CD4-positive, alpha-beta T cell treated with Interleukin-17A for 1 hour (primary cell): ENCODE results near the gene PINLYP.

Experiments
- DNase-seq: peaks from one replicate; pipeline ENCODE4 v3.0.0-alpha.2; 2020

The PINLYP gene

DNA sequence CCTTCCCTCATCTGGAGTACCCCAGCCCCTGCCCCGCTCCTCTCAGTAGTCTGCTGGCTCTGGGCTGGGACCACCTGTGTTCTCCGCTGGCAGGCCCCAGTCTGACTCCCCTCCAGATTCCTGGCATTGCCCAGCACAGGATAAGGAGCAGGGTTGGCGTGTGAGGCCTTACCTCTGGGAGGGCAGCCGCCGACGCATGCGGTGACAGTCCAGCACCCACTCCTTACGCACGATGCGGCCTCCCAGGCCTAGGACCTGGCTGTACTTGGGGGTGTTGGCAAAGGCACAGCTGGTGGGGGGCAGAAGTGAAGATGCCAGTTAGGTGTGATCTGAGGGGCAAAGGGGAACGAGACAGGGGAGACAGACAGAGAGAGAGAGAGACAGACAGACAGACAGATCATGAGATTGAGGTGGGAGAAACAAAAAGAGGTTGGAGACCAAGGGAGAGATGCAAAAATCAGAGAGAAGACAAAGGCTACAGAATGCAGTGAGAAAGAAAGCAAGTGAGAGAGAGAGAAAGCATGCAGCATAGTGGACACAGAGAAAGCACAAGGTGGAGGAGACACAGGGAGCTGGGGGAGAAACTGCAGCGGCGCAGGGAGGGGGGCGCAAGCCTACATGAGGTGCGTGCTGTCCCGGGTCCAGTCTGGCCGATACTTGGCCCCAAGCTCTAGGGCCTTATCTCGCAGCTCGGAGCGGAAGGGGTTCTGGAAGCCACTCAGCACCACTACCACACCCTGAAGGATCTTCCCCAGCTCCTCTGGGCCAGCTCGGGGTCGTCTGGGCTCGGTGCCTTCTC lies 24.0 kb upstream of the PINLYP start:
- DNase-seq = no peak

DNA sequence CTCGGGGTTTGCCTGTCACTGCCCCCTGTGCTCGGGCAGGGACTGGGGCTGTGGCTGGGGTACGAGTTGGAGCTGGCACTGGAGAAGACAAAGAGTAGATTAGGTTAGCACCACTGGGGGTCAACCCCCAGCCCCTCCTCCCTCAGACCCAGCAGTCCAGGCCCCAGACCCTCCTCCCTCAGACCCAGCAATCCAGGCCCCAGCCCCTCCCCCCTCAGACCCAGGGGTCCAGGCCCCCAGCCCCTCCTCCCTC lies 23.5 kb upstream of the PINLYP start:
- no peak for DNase-seq

DNA sequence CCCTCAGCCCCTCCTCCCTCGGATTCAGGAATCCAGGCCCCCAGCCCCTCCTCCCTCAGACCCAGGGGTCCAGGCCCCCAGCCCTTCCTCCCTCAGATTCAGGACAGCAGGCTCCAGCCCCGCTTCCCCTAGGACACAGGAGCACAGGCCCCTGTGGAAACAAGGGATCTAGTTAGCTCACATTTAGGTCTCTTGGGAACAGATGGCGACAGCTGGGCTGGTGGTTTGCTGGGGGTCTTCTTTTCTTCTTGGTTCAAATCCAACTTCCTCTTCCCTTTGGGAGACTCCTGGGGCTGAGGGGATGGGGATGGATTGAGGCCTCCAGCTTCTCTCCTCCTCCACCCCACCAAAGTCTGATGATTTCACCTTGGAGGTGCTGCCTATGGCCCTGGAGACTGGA lies 23.0 kb upstream of the PINLYP start:
- DNase-seq = no peak

DNA sequence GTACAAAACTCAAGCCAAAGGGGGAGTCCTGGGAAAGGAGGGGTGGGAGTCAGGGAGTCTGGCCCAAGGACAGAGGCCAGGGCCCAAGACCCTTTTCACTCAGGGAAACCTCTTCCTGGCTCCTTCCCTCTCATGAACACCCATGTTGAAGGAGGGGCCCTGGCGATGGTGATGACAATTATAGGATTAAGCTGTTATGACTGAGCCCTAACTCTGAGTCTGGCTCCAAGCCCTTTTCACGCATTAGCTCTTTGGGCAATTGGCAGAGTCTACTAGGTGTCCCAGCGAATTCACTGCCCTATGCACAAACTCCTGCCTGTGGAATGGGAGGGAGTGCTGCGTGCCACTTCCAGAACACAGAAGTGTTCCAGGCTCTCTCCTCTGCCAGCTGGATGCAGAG lies 21.9 kb upstream of the PINLYP start:
- no peak for DNase-seq

DNA sequence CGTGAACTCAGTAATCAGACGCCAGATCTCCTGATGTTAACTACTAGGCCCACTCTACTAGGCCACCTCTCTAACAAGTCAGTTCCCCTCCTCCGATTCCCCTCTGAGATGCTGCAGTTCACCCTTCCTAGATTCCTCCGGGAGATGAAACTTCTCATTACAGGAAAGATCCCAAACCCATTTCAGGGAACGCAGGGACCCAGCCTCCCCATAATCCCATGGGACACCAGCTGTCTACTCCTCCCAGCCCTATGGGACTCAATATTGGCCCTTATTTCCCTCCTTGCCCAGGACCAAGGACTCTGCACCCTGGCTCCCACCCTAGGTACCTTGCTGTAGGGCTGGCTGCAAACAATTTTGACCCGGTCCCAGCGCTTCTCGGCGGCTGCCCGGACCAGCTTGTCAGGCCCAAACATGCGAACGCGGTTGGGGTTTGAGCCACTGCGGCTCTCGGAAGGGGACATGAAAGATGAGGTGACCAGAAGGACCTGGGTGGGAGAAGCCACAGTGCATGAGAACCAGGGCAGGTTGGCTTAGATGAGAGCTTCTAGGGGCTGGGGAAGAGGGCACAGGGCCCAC lies 21.2 kb upstream of the PINLYP start:
- DNase-seq = no peak

DNA sequence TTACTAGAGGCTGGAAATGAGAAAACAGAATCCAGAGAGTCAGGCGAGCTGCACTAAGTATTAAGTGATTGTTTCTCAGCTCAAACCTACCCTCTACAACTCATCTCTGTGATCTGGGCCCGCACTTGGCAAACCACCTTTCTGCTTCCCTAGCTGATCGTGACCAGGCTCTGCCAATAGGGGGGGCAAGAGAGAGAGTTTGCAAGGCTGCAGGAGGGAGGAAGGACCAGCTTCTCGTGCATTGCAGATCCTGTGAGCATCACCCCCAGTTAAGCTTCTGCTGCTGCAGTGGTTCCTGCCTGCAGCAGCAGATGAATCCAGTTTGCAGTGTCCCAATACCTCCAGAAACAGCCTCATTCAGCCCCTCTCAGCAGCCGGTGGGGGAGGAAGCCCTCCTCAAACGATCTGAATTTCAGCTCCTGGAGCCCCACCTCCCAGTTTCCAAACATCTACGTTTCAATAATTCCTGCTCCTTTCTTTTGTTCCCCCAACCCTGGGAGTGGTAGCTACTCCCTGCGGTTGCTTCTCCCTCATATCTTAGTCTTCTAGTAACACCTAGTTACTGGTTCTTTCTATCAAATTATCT lies 20.3 kb upstream of the PINLYP start:
- peak; percentile 90 for DNase-seq

DNA sequence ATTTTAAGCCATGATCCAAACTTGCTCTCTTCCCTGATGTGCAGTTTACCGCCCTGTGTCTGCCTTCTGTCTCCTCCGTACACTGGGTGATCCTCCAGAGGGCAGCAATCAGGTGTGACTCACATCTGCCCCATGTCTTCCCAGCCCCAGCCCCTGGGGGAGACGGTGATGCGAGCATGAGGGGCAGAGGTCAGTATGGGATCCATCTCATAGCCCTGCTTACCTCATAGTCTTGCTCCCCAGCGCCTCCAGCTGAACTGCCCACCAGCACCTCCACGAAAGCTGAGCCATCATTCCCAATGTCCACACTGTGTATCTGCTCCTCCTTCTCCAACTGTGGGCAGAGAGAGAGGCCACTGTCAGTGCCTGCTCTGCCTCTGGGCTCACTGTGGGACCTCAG lies 14.9 kb upstream of the PINLYP start:
- no peak for DNase-seq

DNA sequence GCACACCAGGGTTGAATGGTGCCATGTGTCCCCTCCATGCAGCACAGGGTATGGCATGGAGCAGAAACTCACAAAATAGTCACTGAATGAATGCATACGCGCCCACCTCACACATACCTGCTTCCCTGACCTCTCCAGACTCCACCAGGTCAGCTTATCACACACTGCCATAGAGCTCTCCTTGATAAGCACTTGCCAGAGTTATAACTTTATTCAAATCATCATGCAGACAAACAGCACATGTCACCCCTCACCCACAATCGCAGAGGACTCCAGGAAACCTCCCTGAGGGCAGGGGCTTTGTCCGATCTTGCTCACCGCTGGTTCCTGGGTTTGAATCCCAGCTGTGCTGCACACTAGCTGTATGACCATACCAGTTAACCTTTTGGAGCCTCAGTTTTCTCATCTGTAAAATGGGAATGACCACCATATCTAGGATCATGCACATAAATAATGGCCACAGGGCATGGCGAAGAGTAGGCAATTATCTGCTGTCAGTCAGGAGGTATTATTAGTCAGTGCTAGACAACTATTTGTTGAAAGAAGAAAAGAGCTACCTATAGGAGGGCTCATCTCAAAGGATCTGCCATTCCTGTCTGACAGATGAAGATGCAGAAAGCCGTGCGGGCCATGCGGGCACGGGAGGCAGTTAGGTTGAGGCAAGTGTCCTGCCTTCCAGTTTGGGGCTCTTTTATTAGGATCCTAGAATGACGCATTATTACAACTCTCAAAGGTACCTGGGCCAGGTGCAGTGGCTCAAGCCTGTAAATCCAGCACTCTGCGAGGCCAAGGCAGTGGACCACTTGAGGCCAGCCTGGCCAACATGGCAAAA lies 14.2 kb upstream of the PINLYP start:
- DNase-seq = no peak

DNA sequence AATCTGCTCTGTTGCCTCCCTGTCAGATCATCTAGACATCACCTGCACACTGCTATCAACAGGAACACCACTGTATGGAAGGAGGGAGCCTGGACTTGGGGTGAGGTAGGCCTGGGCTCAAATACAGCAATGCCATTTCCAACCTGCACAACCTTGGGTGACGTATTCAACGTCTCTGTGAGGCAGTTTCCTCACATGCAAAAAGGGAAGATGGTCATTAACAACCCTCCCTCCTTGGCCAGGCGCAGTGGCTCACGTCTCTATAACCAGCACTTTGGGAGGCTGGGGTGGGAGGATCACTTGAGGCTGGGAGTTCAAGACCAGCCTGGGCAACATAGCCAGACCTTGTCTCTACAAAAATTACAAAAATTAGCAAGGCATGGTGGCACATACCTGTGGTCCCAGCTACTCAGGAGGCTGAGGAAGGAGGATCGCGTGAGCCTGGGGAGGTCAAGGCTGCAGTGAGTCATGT lies 13.3 kb upstream of the PINLYP start:
- DNase-seq = no peak

DNA sequence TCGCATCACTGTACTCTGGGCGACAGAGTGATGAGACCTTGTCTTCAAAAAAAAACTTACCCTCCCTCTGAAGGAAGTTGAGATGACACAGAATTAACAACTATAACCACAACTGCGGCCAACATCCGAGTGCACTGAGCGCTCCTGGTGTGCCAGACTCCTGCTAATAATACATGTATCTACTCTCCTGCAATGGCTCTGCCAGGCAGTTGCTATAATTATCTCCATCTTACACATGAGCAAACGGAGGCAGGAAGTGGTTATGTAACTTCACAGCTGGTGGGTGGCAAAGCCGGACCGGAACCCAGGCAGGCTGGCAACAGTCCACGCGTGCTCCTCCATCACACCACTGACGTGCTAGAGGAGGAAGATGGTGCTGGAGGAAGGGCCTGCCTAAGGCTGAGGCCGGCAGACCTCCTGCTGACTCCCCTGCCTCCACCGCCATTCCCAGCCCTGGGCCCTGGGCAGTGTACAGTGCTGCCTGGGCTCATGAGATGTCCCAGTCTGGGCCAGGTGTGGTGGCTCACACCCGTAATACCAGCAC lies 12.8 kb upstream of the PINLYP start:
- DNase-seq = peak; percentile 94

DNA sequence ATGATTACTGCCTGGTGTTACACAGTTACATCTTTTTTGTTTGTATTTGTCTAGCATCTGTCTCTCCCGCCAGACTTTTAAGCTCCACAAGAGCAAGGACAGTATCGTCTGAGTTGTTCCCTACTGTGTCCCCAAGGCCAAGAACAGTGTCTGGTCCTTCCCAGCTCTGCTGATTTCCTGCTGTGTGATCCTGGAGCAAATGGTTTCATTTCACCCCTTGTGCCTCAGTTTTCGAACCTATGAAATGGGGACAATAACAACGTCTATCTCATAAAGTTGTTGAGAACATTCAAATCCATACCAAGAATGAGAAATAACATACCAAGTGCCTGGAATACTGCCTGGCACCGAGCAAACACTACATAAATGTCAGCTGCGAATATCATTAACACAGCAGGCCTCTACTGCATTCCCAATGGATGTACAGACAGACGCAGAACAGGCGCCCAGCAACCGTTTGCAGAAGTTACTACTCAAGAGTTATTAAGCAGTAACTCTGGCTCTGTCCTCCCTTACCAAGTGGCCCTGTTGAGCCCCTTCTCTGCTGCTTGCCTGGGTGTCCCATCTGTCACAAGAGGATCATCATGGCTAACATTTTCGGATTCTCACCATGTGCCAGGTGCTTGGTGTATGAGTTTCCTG lies 11.7 kb upstream of the PINLYP start:
- no peak for DNase-seq

DNA sequence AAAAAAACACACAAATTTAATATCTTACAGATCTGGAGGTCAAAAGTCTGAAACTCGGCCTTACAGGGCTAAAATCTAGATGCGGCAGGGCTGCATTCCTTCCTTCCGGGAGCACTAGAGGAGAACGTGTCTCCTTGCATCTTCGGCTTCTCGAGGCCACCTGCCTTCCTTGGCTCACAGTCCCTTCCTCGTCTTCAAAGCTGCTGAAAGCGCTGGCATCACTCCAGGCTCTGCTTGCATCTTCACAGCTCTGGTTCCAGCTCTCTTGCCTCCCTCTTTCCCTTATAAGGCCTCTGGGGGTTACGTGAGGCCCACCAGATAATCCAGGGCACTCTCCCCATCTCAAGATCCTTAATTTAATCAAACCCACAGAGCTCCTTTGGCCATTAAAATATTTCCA lies 10.8 kb upstream of the PINLYP start:
- DNase-seq = no peak

DNA sequence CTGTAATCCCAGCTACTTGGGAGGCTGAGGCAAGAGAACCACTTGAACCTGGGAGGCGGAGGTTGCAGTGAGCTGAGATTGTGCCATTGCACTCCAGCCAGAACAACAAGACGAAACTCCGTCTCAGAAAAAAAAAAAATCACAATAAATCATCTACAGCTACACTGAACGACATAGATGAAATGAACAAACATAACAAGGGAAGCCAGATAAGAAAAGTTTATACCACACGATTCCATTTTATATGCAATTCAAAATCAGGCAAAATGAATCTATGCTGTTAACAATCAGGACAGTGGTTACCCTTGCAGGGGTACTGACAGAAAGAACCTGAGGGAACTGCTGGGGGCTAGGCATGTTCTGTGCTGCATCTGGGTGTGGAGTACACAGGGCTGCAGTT lies 5.9 kb upstream of the PINLYP start:
- DNase-seq = no peak

DNA sequence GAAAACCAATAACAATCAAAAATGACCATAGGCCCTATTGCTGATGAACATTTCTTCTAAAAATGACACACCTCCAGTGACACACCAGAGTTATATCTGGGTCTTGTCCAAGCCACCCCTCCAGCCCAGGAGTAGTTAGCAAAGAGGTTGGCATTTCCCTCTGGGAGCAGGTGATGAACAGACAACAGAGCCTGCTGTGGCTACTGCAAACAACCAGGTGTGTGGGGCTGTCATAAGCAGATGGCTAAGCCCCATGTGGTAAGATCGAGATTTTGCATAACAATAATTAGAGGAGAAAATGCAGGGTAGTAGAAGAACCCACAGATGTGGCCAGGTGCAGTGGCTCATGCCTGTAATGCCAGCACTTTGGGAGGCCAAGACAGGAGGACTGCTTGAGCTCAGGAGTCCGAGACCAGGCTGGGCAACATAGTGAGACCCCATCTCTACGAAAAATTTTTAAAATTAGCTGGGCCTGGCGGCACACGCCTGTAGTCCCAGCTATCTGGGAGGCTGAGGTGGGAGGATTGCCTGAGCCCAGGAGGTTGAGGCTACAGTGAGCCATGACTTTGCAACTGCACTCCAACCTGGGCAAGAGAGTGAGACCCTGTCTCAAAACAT lies 5.3 kb upstream of the PINLYP start:
- DNase-seq = no peak

DNA sequence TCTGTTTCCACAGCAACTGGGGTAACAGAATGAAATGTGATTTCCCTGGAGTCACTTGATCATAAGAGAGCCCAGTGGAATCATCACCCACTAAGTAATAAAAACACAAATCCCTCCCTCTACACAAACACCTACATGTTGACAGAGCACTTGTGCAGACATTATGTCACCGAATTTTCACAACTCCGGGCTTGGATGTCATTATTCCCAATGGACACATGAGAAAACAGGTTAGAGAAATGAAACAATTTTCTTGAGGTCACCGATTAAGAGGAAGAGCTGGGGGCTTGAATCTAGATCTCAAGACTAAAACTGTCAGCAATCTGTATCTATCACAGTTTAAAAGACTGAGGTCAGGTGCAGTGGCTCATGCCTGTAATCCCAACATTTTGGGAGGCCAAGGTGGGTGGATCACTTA lies 3.4 kb upstream of the PINLYP start:
- DNase-seq = no peak

DNA sequence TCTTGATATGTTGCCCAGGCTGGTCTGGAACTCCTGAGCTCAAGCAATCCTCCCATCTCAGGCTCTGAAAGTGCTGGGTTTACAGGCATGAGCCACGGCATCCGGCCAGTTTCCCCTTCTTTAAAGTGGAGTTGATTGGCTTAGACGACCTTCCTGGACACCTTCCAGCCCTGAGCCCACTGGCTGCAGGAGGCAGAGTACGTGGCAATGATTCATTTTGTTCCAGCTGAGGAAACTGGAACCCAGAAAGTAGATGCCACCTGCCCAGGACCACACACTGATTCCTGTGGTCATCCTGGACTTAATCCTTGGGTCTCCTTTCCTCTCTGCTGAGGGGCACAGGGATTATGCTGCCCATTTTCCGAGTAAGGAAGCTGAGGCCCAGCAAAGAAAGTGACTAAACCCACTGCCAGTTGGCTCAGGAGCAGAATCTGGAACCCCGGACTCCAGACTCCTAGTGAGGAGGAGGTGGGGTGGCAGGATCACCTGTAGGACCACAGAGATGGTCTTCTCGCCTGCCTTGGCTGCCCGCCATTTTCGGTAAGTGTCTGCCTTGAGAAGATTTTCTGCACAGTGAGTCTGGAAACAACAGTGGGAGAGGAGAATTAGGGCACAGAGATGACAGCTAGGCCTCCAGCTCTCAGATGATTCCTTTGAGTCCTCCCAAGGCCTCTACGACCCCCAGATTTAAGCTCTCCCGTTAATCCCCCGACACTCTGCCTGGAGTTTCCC lies 1.0 kb upstream of the PINLYP start:
- DNase-seq = no peak

DNA sequence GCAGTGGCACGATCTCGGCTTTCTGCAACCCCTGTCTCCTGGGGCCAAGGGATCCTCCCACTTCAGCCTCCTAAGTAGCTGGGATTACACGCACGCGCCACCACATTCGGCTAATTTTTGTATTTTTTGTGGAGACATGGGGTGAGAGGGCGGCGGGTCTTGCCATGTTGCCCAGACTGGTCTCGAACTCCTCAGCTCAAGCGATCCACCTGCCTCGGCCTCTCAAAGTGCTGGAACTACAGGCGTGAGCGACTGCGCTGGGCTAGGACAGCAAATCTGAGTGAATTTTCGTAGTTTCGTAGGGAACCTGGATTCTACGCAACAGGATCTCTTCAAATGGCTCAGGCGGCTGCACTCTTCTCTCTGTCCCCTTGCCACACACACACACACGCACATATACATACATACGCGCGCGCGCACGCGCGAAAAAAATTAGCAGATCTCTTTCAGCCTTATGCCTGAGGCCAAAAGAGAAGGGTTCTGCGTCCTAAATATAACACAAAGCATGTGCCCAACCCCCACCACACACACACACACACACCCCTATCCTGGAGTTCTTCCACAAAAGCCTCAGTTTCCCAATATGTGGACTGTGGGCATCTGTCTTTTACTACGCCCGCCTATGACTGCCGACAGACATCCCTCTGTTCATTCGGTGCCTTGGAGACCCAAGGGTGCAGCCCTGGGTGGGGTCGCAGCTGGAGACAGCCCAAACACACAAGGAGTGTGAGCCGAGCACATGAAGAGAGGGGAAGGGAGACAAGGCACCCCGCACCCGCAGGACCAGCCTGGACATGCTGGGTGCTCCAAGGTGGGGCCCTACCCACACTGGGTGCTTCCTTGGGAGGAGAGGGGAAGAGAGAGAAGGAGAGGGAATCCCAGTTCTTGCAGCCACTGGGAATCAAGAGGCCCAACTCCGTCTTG lies 616 bp downstream of the PINLYP start:
- peak; percentile 22 for DNase-seq

DNA sequence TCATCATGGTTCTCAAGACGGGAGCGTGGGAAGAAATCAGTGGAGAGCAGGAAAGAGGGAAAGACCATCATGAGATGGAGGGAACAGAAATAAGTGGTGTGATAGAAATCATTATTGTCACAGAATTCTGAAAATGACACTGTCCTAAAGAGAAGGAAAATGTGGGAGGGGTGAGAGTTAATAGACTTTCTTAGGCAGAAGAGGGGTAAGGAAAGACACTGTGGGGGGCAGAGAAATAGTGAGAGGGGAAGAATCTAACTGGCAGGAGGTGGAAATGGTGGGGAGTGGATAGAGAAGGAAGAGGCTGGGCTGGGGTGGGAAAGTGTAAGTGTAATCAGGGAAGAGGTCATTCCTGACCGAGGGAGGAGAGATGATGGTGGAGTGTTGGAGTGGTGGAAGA lies 3.2 kb downstream of the PINLYP start:
- DNase-seq = no peak

DNA sequence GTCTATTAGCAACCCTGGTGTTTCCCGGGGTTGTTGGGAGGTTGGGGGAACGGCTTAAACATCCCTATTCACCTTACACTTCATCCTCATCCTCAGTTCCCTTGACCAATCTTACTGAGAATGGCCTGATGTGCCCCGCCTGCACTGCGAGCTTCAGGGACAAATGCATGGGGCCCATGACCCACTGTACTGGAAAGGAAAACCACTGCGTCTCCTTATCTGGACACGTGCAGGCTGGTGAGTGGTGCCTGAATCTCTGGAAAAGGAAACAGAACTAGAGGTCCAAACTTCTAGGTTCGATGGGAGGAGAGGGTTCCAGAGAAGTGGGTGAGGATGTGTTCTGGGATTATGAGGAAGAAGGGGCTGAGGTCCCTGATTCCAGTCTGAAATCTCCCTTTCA lies 5.9 kb downstream of the PINLYP start:
- no peak for DNase-seq

DNA sequence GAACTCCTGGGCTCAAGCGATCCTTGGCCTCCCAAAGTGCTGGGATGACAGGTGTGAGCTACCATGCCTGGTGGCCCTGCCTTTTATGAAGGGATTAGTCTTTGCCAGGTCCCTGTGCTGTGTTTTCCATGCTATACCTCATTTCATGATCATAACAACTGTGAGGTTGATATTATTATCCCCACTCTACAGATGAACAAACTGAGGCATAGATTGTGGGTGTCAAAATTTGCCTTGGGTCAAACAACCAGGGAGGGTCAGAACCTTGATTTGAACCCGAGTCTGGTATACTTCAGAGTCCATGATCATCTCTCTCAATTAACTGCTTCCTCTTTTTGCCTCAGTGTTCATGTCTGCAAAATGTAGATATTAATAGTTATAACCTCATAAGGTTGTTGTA lies 6.9 kb downstream of the PINLYP start:
- DNase-seq = no peak

DNA sequence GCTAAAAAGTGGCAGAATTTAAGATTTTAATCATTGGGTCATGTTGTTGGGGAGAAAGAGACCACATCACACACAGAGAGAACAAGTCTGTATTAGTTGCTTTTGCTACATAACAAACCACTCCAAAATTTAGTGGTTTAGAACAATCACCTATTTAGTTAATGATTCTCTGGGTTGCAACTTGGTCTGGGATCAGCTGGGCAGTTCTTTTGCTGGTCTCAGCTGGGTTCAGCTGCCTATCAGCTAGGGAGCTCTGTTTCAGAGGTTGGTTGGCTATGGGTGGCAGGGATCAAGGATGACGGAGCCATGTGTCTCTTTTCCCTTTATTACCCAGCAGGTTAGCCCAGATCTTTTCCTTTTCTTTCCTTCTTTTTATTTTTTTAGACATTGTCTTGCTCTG lies 8.9 kb downstream of the PINLYP start:
- DNase-seq = no peak
